Osteoblast (primary cell): Measurements from ENCODE around the gene RASA3. TPM values are rescaled to one million over a fixed set of nuclear protein-coding genes. Genes with fewer than 3 reads are reported as not detected.
"Not testable (repeated sequence)": the region's sequence is repeated elsewhere in the genome, so short reads cannot be mapped to it uniquely, and the experiment has no call there.

Experiments used
- DNase-seq: peaks from one replicate; pipeline ENCODE4 v3.0.0; 2011; ENCODE audit warnings: low spot score, mixed read lengths; ENCODE audit not compliant: insufficient read length; ENCODE audit errors: missing footprints
- H2AFZ ChIP-seq: 2 replicates; pipeline ENCODE4 v1.6.0; 2011; ENCODE audit warnings: mild to moderate bottlenecking, low read length
- H3K27ac ChIP-seq: 2 replicates; pipeline ENCODE4 v1.5.1; 2011; ENCODE audit warnings: mild to moderate bottlenecking, low read depth, low read length, moderate library complexity
- H3K27me3 ChIP-seq: 2 replicates; pipeline ENCODE4 v1.6.0; 2012; ENCODE audit warnings: mild to moderate bottlenecking, control low read depth, inconsistent platforms, low read length, moderate library complexity; ENCODE audit not compliant: insufficient read depth
- H3K36me3 ChIP-seq: 2 replicates; pipeline ENCODE4 v1.5.1; 2011; ENCODE audit warnings: mild to moderate bottlenecking, low read length, control low read depth, moderate library complexity; ENCODE audit not compliant: insufficient read depth
- H3K4me1 ChIP-seq: 2 replicates; pipeline ENCODE4 v1.5.1; 2011; ENCODE audit warnings: mild to moderate bottlenecking, low read length, control low read depth, moderate library complexity; ENCODE audit not compliant: insufficient read depth
- H3K4me2 ChIP-seq: 2 replicates; pipeline ENCODE4 v1.6.0; 2011; ENCODE audit warnings: mild to moderate bottlenecking, low read length; ENCODE audit not compliant: insufficient read depth
- H3K4me3 ChIP-seq: fragments of 200-600 bp; sonication (generic); 3 replicates; pipeline ENCODE4 v1.5.1; 2012; ENCODE audit warnings: mild to moderate bottlenecking, low read length, inconsistent platforms; ENCODE audit not compliant: insufficient read depth
- H3K79me2 ChIP-seq: 2 replicates; pipeline ENCODE4 v1.6.0; 2012; ENCODE audit warnings: mild to moderate bottlenecking, low read length, control low read depth, inconsistent platforms; ENCODE audit not compliant: insufficient read depth
- H3K9me3 ChIP-seq: 2 replicates; pipeline ENCODE4 v1.5.1; 2011; ENCODE audit warnings: low read depth, low read length, control low read depth
- H4K20me1 ChIP-seq: 2 replicates; pipeline ENCODE4 v1.6.0; 2012; ENCODE audit warnings: mild to moderate bottlenecking, low read length, control low read depth; ENCODE audit not compliant: insufficient read depth
- total RNA-seq: library from RNA; depleted of rRNA; stranded (reverse); fragments of >200 nt; gene quantifications from 2 replicates; pipeline ENCODE4 v1.2.3, GENCODE V29; 2012
- TF ChIP-seq, protein P1 (sequence below): IDR thresholded peaks from 2 replicates; pipeline ENCODE4 v1.5.1; 2011; ENCODE audit warnings: mild to moderate bottlenecking, low read depth, low read length, moderate library complexity; ENCODE audit errors: extremely low read depth

RASA3 gene
- total RNA-seq, 1 donor, result 41.3 TPM

DNA sequence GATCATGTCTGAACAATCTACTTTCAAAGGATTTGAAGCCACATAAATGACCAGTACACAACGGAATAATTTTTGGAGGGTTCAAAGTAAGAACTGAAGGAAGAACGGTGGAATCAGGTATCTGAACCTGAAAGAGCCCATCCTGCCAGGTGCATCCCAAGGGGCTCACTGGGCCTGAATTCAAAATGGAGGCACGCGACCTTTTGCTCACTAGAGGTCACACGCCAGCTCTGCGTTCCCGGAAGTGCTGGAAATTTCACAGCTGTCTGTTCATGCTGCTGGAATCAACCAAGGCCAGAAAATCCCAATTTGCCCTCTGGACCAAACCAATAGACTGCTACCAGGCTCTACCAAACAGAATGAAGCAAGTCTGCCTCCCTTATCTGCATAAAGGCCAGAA is 4.2 kb upstream of the RASA3 start:
- Histone ChIP-seq H3K36me3 (no peaks in the 10 kb centered on the region), H3K4me1 (peaks cover 3% of the 10 kb centered on the region), H2AFZ (no peak overlapping the region), H3K27ac (no peak overlapping the region), H3K9me3 (no peaks in the 10 kb centered on the region), H3K4me2 (no peak overlapping the region), H3K4me3 (no peak overlapping the region), H4K20me1 (no peaks in the 10 kb centered on the region), H3K79me2 (peaks cover 8% of the 10 kb centered on the region), H3K27me3 (no peaks in the 10 kb centered on the region)
- TF ChIP-seq, protein P1, sequence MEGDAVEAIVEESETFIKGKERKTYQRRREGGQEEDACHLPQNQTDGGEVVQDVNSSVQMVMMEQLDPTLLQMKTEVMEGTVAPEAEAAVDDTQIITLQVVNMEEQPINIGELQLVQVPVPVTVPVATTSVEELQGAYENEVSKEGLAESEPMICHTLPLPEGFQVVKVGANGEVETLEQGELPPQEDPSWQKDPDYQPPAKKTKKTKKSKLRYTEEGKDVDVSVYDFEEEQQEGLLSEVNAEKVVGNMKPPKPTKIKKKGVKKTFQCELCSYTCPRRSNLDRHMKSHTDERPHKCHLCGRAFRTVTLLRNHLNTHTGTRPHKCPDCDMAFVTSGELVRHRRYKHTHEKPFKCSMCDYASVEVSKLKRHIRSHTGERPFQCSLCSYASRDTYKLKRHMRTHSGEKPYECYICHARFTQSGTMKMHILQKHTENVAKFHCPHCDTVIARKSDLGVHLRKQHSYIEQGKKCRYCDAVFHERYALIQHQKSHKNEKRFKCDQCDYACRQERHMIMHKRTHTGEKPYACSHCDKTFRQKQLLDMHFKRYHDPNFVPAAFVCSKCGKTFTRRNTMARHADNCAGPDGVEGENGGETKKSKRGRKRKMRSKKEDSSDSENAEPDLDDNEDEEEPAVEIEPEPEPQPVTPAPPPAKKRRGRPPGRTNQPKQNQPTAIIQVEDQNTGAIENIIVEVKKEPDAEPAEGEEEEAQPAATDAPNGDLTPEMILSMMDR, result no peak
- DNase-seq, result no peak

DNA sequence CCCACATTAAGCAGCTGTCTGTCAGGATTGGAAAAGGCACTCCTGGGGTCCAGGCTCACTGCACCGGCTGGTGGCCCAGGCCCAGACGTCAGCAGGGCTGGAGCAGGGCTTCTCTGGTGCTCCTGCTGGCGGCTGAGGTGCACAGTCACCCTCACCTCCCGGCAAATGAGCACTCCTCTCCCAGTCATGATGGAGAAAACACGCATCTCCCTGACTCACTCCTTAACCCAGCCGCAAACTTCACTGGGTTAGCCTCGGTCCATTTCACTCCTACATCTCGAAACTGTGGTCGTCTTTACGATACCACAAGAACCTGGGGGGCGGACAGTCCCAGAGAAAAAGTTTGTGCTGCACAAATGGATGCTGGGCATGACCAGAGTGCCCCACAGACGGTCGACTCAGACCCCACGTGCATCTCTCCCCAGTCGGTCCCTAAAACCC is 3.3 kb upstream of the RASA3 start:
- DNase-seq, result no peak
- TF ChIP-seq, protein P1, result no peak
- H3K36me3 ChIP-seq, result no peaks in the 10 kb centered on the region
- H2AFZ ChIP-seq, result no peak overlapping the region
- no peak overlapping the region for H3K4me3 ChIP-seq
- H3K4me2 ChIP-seq, result no peak overlapping the region
- no peak overlapping the region for H3K27ac ChIP-seq
- peaks cover 14% of the 10 kb centered on the region for H3K79me2 ChIP-seq
- peaks cover 6% of the 10 kb centered on the region for H3K4me1 ChIP-seq
- H3K27me3 ChIP-seq, result no peaks in the 10 kb centered on the region
- H4K20me1 ChIP-seq, result no peaks in the 10 kb centered on the region
- H3K9me3 ChIP-seq, result no peaks in the 10 kb centered on the region

DNA sequence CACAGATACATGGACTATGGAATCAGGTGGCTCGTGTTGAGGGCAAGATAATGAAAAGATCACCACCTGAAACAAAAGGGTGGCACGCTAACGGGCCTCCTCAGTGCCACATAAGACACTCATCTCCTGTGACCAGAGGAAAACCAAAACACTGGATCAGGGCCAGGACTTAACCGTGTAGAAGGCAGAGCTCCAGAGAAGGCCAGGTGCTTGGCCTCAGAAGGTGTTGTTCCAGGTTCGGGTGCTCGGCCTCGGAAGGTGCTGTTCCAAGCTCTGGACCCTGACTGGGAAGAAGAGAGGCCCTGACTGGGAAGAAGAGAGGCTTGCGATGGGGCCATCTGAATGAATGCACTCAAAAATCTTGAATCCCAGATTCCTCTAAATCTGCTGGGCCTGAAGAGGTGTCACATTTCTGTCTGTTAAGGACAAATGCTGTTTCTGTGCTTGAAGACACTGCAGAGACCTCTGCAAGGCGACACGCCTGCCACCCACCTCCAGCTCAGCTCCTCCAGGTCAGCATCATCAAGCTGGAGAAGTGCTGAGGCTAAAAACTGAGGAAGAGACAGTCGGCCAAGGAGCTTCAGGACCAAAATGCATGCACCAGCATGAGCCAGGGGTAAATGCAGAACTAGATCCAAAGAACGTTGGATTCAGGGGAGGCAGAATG is 2.7 kb upstream of the RASA3 start:
- TF ChIP-seq, protein P1, result no peak
- DNase-seq, result no peak
- no peaks in the 10 kb centered on the region for H3K9me3 ChIP-seq
- H3K36me3 ChIP-seq, result no peaks in the 10 kb centered on the region
- no peak overlapping the region for H3K4me3 ChIP-seq
- H3K27ac ChIP-seq, result no peak overlapping the region
- H3K27me3 ChIP-seq, result no peaks in the 10 kb centered on the region
- peaks cover 21% of the 10 kb centered on the region for H3K79me2 ChIP-seq
- no peak overlapping the region for H3K4me2 ChIP-seq
- H2AFZ ChIP-seq, result no peak overlapping the region
- H4K20me1 ChIP-seq, result no peaks in the 10 kb centered on the region
- peaks cover 10% of the 10 kb centered on the region for H3K4me1 ChIP-seq

DNA sequence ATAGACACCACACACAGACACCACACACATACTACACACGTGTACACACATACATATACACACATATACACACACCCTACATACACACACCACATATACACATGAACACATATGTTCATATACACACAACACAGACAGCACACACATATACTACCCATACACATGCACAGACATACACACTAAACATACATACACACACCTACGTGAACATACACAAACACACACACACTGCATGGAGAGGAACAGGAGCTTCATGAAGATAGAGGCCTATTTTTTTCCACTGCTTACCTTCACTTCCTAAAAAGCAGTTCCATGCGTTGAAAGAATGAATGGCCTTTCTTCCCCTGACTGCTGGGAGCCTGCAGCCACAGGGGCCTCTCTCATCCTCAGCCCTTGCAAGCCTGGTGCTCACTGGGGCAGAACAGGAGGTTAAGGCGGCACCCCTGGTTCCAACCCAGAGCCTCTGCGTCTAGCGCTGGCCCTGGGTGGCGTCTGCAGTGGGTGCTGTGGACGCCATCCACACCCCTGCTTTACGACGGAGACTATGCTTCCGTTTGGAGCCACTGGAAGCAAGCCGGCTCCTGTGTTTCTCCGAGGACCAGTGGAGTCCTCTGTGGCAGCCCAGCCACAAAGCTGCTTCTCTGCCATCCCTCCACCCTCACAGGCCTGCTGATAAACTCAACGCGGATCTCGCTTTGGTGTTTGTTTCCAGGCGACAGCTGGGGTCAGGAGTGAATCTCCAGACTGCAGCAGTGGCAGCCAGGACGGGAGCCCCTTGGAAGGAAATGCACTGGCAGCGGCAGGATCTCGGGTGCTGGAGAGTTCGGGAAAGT is 1.9 kb upstream of the RASA3 start:
- no peak overlapping the region for H3K27ac ChIP-seq
- TF ChIP-seq, protein P1, result no peak
- H4K20me1 ChIP-seq, result no peaks in the 10 kb centered on the region
- H3K79me2 ChIP-seq, result peaks cover 28% of the 10 kb centered on the region
- H3K4me1 ChIP-seq, result peaks cover 18% of the 10 kb centered on the region
- no peaks in the 10 kb centered on the region for H3K9me3 ChIP-seq
- H2AFZ ChIP-seq, result peak overlapping the region; percentile 37
- H3K4me2 ChIP-seq, result no peak overlapping the region
- no peak for DNase-seq
- H3K4me3 ChIP-seq, result no peak overlapping the region
- H3K27me3 ChIP-seq, result no peaks in the 10 kb centered on the region
- no peaks in the 10 kb centered on the region for H3K36me3 ChIP-seq

DNA sequence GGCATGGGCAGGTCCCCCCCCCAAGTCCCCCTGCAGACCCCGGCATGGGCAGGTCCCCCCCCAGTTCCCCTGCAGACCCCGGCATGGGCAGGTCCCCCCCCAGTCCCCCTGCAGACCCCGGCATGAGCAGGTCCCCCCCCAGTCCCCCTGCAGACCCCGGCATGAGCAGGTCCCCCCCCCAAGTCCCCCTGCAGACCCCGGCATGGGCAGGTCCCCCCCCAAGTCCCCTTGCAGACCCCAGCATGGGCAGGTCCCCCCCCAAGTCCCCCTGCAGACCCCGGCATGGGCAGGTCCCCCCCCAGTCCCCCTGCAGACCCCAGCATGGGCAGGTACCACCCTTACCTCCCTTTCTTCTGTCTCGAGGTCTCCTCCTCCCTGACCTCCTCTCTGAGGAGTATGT is 1.1 kb upstream of the RASA3 start:
- DNase-seq, H3K4me2 ChIP-seq, H3K27ac ChIP-seq, H3K9me3 ChIP-seq, H3K36me3 ChIP-seq, H3K4me3 ChIP-seq, H2AFZ ChIP-seq, H4K20me1 ChIP-seq, H3K27me3 ChIP-seq: not testable (repeated sequence)
- Histone ChIP-seq H3K79me2 (peaks cover 36% of the 10 kb centered on the region), H3K4me1 (peaks cover 25% of the 10 kb centered on the region)

DNA sequence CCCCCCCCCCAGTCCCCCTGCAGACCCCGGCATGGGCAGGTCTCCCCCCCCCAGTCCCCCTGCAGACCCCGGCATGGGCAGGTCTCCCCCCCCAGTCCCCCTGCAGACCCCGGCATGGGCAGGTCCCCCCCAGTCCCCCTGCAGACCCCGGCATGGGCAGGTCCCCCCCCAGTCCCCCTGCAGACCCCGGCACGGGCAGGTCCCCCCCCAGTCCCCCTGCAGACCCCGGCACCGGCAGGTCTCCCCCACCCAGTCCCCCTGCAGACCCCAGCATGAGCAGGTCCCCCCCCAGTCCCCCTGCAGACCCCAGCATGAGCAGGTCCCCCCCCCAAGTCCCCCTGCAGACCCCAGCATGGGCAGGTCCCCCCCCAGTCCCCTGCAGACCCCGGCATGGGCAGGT is 703 bp upstream of the RASA3 start:
- DNase-seq, result not testable (repeated sequence)
- peaks cover 30% of the 10 kb centered on the region for H3K4me1 ChIP-seq

More for the DNA sequence above, 703 bp upstream of the RASA3 start:
- not testable (repeated sequence) for H3K4me2 ChIP-seq, H3K36me3 ChIP-seq, H3K4me3 ChIP-seq, H3K27me3 ChIP-seq, H3K27ac ChIP-seq, H4K20me1 ChIP-seq, H2AFZ ChIP-seq, H3K9me3 ChIP-seq
- H3K79me2 ChIP-seq, result peaks cover 40% of the 10 kb centered on the region
